HFFc6 (cell line): ENCODE measurements around the gene NPB. TPM values are rescaled to one million over a fixed set of nuclear protein-coding genes. Genes with fewer than 3 reads are reported as not detected.

Experiments used
- DNase-seq: peaks from one replicate; pipeline ENCODE4 v3.0.0-alpha.2; 2018
- H3K27ac Mint-ChIP-seq: 2 replicates; pipeline ENCODE4 v1.8.0; 2020; ENCODE audit warnings: mild to moderate bottlenecking, mixed read lengths
- H3K27me3 Mint-ChIP-seq: 2 replicates; pipeline ENCODE4 v1.8.0; 2021; ENCODE audit warnings: mild to moderate bottlenecking, moderate library complexity, mixed read lengths; ENCODE audit not compliant: insufficient read depth
- H3K36me3 Mint-ChIP-seq: 2 replicates; pipeline ENCODE4 v1.8.0; 2021; ENCODE audit warnings: low read depth, mixed read lengths
- H3K4me1 Mint-ChIP-seq: 2 replicates; pipeline ENCODE4 v1.8.0; 2020; ENCODE audit warnings: low read depth, mixed read lengths
- H3K4me3 Mint-ChIP-seq: 2 replicates; pipeline ENCODE4 v1.8.0; 2020; ENCODE audit warnings: mild to moderate bottlenecking, moderate library complexity, mixed read lengths
- H3K9me3 Mint-ChIP-seq: 2 replicates; pipeline ENCODE4 v1.8.0; 2020; ENCODE audit warnings: mild to moderate bottlenecking, mixed read lengths
- CTCF ChIP-seq: fragments of 200-600 bp; sonication (generic); IDR thresholded peaks from 2 replicates; pipeline ENCODE4 v1.5.0; 2021; ENCODE audit warnings: antibody characterized with exemption, mild to moderate bottlenecking
- total RNA-seq, 6 experiments: library from RNA; stranded (reverse); fragmentation: NEBNext Ultra II Directional; extraction: Animal tissue kit (Norgen Biotek cat#: 25700); gene quantifications; 2 replicates in 1 of 6; 3 replicates in 5 of 6; pipeline ENCODE4 v1.2.3, GENCODE V29; 2021

The NPB gene
- total RNA-seq, 6 experiments from 2014 or later: 0.53 to 1.5 (median 0.71) TPM

GRCh38 chr17:81922566-81923301 is 20.7 kb downstream of the NPB start:
- no peak for DNase-seq
- H3K9me3 Mint-ChIP-seq: no peaks in the 10 kb centered on the region
- H3K36me3 Mint-ChIP-seq: peaks cover 13% of the 10 kb centered on the region
- H3K4me3 Mint-ChIP-seq: peak overlapping the region; percentile 84; the same call in 1 of the 2 replicates
- H3K27me3 Mint-ChIP-seq: no peaks in the 10 kb centered on the region; the same call in 1 of the 2 replicates
- H3K27ac Mint-ChIP-seq: peak overlapping the region; percentile 90
- H3K4me1 Mint-ChIP-seq: peaks cover 32% of the 10 kb centered on the region
- TF ChIP-seq CTCF: no peak

- Mint-ChIP-seq H3K27ac (peak overlapping the region; percentile 90), H3K36me3 (peaks cover 13% of the 10 kb centered on the region), H3K27me3 (no peaks in the 10 kb centered on the region; the same call in 1 of the 2 replicates), H3K4me1 (peaks cover 32% of the 10 kb centered on the region), H3K4me3 (peak overlapping the region; percentile 84), H3K9me3 (no peaks in the 10 kb centered on the region)
- TF ChIP-seq CTCF: 0 out of 2 replicates have a peak, but pooled peaks have one; percentile 8
- peak; percentile 43 for DNase-seq
These were observed 21.5 kb downstream of the NPB start for GRCh38 chr17:81923302-81924260.

- peak overlapping the region; percentile 90 for H3K27ac Mint-ChIP-seq
- peaks cover 4% of the 10 kb centered on the region; the same call in 1 of the 2 replicates for H3K36me3 Mint-ChIP-seq
- no peaks in the 10 kb centered on the region for H3K9me3 Mint-ChIP-seq
- H3K4me3 Mint-ChIP-seq: peak overlapping the region; percentile 91
- peaks cover 23% of the 10 kb centered on the region for H3K4me1 Mint-ChIP-seq
- DNase-seq: no peak
- TF ChIP-seq CTCF: no peak
- H3K27me3 Mint-ChIP-seq: no peaks in the 10 kb centered on the region; the same call in 1 of the 2 replicates
These were observed 22.8 kb downstream of the NPB start for GRCh38 chr17:81924557-81925532.

- peak overlapping the region; percentile 91 for H3K4me3 Mint-ChIP-seq
These were observed 23.9 kb downstream of the NPB start for GRCh38 chr17:81925860-81926450.

More at GRCh38 chr17:81925860-81926450, 23.9 kb downstream of the NPB start:
- DNase-seq: no peak
- no peaks in the 10 kb centered on the region; the same call in 1 of the 2 replicates for H3K27me3 Mint-ChIP-seq
- no peaks in the 10 kb centered on the region for H3K9me3 Mint-ChIP-seq
- no peak for TF ChIP-seq CTCF
- H3K4me1 Mint-ChIP-seq: peaks cover 22% of the 10 kb centered on the region
- H3K27ac Mint-ChIP-seq: peak overlapping the region; percentile 88
- peaks cover 4% of the 10 kb centered on the region; the same call in 1 of the 2 replicates for H3K36me3 Mint-ChIP-seq
